Suprapubic skin (tissue), 3 donors: ENCODE measurements around the gene YY1.

Experiments used
- CTCF ChIP-seq, 2 donors: fragments of 200-600 bp in 1 of 2; fragments of 450-650 bp in 1 of 2; sonication (generic) in 1 of 2; IDR thresholded peaks; one replicate each; pipeline ENCODE4 v1.5.1; 2016 to 2019; ENCODE audit warnings: antibody characterized with exemption in 2 of 2, mild to moderate bottlenecking in 1 of 2, moderate library complexity in 1 of 2
- EP300 ChIP-seq: sonication (generic); formaldehyde crosslinking; IDR thresholded peaks from one replicate; pipeline ENCODE4 v1.6.1; 2017; ENCODE audit warnings: antibody characterized with exemption
- POLR2A ChIP-seq, 2 donors: fragments of 450-650 bp; IDR thresholded peaks; one replicate each; pipeline ENCODE4 v1.6.1; 2017; ENCODE audit warnings: antibody characterized with exemption in 2 of 2, mild to moderate bottlenecking in 2 of 2, moderate library complexity in 2 of 2

- TF ChIP-seq POLR2A (IDR thresholded peaks at IDR 0.05), result peak; percentile 70 to 81
- no peak for TF ChIP-seq CTCF (IDR thresholded peaks at IDR 0.05)
- no peak for TF ChIP-seq EP300
These were observed at the start of gene YY1 for GRCh38 chr14:100238419-100239210.
